Measurements from ENCODE around the gene RAB11A.

The RAB11A gene

DNA sequence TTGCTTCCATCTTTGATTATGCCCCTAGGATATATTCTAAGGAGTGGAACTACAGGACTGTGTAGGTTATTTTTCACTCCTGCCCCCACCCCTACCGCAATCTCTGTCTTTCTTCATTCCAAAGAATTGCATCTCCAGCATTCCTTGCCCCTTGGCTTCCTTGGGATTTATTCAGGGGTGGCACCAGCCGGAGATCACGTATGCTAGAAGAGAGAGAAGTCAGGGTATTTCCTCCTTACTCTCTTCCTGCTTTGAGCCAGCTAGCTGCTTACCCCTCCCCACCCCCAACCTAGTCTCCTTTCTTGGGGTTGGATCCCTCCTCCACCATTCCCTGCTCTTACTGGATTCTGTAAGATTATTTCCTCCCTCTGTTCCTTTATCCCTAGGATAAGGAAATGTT, 42.2 kb upstream of the RAB11A start:
- TF ChIP-seq, protein P1, sequence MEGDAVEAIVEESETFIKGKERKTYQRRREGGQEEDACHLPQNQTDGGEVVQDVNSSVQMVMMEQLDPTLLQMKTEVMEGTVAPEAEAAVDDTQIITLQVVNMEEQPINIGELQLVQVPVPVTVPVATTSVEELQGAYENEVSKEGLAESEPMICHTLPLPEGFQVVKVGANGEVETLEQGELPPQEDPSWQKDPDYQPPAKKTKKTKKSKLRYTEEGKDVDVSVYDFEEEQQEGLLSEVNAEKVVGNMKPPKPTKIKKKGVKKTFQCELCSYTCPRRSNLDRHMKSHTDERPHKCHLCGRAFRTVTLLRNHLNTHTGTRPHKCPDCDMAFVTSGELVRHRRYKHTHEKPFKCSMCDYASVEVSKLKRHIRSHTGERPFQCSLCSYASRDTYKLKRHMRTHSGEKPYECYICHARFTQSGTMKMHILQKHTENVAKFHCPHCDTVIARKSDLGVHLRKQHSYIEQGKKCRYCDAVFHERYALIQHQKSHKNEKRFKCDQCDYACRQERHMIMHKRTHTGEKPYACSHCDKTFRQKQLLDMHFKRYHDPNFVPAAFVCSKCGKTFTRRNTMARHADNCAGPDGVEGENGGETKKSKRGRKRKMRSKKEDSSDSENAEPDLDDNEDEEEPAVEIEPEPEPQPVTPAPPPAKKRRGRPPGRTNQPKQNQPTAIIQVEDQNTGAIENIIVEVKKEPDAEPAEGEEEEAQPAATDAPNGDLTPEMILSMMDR (IDR thresholded peaks at IDR 0.05; ENCODE audit: low read depth, low read length), result no peak
- no peak overlapping the region for H3K4me3 ChIP-seq (ENCODE audit: low read depth, low read length)

DNA sequence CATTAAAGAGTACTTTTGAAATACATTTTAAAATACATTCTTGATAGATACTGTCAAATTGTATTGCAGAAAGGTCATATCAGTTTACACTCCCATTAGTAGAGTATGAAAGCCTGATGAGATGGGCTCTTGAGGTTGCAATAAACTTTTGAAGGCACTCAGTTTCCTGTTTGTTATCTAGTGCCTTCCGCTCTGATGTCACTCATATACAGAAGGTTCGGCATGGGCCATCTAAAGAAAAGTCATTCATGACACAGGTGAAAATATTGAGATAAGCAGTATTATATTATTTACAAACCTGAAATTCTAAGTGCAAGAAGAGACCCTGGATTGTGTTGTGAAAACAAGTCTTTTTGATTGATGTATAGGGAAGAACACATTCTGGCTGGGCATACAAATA, 40.7 kb upstream of the RAB11A start:
- TF ChIP-seq, protein P1 (IDR thresholded peaks at IDR 0.05; ENCODE audit: low read depth, low read length), result no peak
- H3K4me3 ChIP-seq (ENCODE audit: low read depth, low read length), result no peak overlapping the region

DNA sequence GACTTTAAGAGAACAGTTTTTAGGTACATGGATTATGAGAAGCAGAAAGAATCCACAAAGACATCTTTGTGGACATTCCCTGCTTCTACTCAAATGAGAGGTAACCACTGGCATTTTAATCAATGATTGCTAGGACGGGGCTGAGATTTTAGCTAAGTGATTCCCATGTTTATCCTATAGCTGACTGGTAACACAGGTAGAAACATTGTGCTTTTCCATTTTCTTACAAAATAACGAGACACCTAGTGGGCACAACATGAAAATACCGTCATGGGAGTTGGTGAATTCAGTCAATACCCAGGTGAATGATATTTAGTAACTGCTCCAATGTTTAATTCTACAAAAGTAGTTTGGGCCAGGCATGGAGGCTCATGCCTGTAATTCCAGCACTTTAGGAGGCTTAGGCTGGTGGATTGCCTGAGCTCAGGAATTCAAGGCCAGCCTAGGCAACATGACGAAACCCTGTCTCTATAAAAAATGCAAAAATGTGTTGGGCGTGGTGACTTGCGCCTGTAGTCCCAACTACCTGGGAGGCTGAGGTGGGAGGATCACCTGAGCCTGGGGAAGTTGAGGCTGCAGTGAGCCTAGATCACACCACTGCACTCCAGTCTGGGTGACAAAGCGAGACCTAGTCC, 40.0 kb upstream of the RAB11A start:
- TF ChIP-seq, protein P1 (IDR thresholded peaks at IDR 0.05; ENCODE audit: low read depth, low read length), result peak; percentile 13; the same call in 1 of the 2 replicates
- H3K4me3 ChIP-seq (ENCODE audit: low read depth, low read length), result no peak overlapping the region

DNA sequence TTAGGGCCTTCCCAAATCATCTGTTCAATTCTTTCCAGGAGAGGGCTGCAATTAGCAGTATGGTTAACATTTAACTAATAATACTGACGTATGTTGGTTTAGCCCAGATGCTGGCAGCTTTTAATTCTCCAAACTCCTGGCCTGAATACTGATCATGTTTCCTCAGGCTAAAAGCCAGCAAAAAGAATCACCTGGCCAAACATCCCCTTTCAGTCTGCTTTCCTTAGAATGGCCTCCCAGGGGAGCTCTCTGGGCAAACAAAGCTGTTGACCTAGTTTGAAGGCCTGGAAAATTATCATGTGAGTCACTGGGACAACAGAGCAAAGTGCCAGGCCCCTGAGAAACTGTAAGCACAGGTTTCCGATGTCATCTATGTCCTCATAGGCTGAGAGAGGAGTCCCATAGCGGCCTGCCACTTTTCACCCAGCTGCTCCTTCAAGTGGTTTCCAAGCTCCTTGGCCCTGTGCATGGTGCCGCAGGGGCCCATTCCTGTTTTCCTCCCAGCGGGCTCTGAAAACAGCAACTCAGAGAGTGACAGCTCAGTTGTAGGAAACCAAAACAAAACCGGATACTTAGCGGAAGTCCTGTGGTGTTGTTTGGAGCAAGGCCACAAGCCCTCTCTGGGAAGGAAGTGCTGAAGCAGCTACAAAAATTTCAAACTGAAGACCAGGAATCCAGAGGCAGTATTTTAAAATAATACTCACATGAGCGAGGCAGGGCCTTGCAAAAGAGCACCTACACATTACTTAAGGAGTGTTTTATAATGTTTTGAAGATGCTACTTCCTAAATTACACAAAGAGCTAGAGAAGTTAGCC, 36.5 kb upstream of the RAB11A start:
- peak overlapping the region; percentile 51 for H3K4me3 ChIP-seq (ENCODE audit: low read depth, low read length)
- TF ChIP-seq, protein P1 (IDR thresholded peaks at IDR 0.05; ENCODE audit: low read depth, low read length), result 0 out of 2 replicates have a peak, but pooled peaks have one; percentile 21

DNA sequence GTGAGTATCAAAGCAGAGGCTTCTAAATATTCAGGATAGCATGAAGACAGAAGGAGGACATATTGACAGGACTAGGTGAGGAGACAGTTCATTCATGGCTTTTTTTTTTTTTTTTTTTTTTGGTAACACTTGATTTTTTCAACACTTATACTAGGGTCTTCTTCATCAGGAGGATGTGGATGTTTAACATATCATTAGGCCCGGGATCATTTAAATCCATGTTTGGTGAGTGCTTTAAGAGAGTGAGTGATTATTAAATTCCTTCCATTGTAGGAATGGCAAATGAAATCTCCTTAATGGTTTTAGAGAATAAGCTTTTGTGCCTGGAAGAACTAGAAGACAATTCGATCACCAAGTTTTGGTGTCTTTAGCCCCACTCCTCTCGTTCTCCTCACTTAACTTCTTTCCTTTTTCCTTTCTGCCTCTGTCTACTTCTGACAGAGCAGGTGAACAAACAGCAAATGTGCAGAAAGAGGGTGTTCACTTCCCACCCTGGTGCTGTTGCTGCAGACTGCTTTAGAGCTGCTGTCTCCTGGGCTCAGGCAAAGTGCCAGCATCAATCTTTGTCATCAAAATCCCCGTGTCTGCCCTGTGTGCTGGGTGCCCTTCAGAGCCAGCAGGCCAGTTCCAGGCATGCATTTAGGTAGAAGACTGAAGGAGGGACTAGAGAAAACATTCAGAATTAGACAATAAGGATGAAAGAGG, 35.6 kb upstream of the RAB11A start:
- H3K4me3 ChIP-seq (ENCODE audit: low read depth, low read length), result no peak overlapping the region

DNA sequence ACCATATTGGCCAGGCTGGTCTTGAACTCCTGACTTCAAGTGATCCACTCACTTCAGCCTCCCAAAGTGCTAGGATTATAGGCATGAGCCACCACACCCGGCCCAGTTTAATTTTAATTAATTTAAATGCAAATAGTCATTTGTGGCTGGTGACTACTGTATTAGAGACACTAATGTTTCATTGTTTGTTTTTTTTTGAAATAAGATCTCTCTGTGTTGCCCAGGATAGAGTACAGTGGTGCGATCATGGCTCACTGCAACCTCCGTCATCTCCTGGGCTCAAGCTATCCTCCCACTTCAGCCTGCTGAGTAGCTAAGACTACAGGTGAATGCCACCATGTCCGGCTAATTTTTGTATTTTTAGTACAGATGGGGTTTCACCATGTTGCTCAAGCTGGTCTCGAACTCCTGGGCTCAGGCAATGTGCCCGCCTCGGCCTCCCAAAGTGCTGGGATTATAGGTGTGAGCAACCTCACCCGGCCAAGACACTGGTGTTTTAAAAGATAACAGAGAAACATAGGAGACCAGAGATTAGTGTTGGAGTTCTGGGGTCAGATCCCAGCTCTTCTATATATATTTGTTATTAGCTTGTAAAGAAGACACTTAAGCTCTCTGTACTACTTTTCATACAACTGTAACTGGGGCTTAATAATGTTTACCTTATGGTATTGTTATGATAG, 34.5 kb upstream of the RAB11A start:
- no peak overlapping the region for H3K4me3 ChIP-seq (ENCODE audit: low read depth, low read length)
- TF ChIP-seq, protein P1 (IDR thresholded peaks at IDR 0.05; ENCODE audit: low read depth, low read length), result no peak

More for the DNA sequence above, 35.6 kb upstream of the RAB11A start:
- TF ChIP-seq, protein P1 (IDR thresholded peaks at IDR 0.05; ENCODE audit: low read depth, low read length), result no peak
